Glutamatergic neuron (in vitro differentiated cells): ENCODE results near the gene GOLIM4. TPM values are rescaled to one million over a fixed set of nuclear protein-coding genes. Genes with fewer than 3 reads are reported as not detected.

Source experiments
- DNase-seq: peaks from one replicate; pipeline ENCODE4 v3.0.0; 2022
- H3K27ac Mint-ChIP-seq: one replicate; pipeline ENCODE4 v1.8.0; 2020; ENCODE audit warnings: mild to moderate bottlenecking, mixed read lengths, inconsistent platforms; ENCODE audit not compliant: unreplicated experiment
- H3K27me3 Mint-ChIP-seq: one replicate; pipeline ENCODE4 v1.8.0; 2020; ENCODE audit warnings: mild to moderate bottlenecking, moderate library complexity, mixed read lengths, inconsistent platforms; ENCODE audit not compliant: unreplicated experiment
- H3K36me3 Mint-ChIP-seq: one replicate; pipeline ENCODE4 v1.8.0; 2020; ENCODE audit warnings: mild to moderate bottlenecking, mixed read lengths, inconsistent platforms; ENCODE audit not compliant: unreplicated experiment
- H3K4me1 Mint-ChIP-seq: one replicate; pipeline ENCODE4 v1.8.0; 2020; ENCODE audit warnings: mild to moderate bottlenecking, low read depth, mixed read lengths, inconsistent platforms; ENCODE audit not compliant: unreplicated experiment
- H3K4me3 Mint-ChIP-seq: one replicate; pipeline ENCODE4 v1.8.0; 2020; ENCODE audit warnings: mild to moderate bottlenecking, mixed read lengths, inconsistent platforms; ENCODE audit not compliant: unreplicated experiment
- H3K9me3 Mint-ChIP-seq: one replicate; pipeline ENCODE4 v1.8.0; 2020; ENCODE audit warnings: mild to moderate bottlenecking, moderate library complexity, mixed read lengths, inconsistent platforms; ENCODE audit not compliant: unreplicated experiment
- total RNA-seq: library from RNA; stranded (reverse); fragmentation: NEBNext Ultra II Directional; extraction: Animal tissue kit (Norgen Biotek cat#: 25700); gene quantifications from one replicate; pipeline ENCODE4 v1.2.1, GENCODE V29; 2021; ENCODE audit not compliant: unreplicated experiment
- TF ChIP-seq, protein P1 (sequence below): fragments of 200-600 bp; sonication (generic); IDR thresholded peaks from one replicate; pipeline ENCODE4 v1.5.0; 2021; ENCODE audit not compliant: partially characterized antibody, unreplicated experiment

GOLIM4 gene
- total RNA-seq, 1 donor from 2014 or later, result 31.7 TPM

- Mint-ChIP-seq H3K9me3 (peaks cover 2% of the 10 kb centered on the region), H3K4me3 (no peak overlapping the region), H3K4me1 (peaks cover 16% of the 10 kb centered on the region), H3K27me3 (no peaks in the 10 kb centered on the region), H3K27ac (no peak overlapping the region), H3K36me3 (no peaks in the 10 kb centered on the region)
- TF ChIP-seq, protein P1, sequence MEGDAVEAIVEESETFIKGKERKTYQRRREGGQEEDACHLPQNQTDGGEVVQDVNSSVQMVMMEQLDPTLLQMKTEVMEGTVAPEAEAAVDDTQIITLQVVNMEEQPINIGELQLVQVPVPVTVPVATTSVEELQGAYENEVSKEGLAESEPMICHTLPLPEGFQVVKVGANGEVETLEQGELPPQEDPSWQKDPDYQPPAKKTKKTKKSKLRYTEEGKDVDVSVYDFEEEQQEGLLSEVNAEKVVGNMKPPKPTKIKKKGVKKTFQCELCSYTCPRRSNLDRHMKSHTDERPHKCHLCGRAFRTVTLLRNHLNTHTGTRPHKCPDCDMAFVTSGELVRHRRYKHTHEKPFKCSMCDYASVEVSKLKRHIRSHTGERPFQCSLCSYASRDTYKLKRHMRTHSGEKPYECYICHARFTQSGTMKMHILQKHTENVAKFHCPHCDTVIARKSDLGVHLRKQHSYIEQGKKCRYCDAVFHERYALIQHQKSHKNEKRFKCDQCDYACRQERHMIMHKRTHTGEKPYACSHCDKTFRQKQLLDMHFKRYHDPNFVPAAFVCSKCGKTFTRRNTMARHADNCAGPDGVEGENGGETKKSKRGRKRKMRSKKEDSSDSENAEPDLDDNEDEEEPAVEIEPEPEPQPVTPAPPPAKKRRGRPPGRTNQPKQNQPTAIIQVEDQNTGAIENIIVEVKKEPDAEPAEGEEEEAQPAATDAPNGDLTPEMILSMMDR, result no peak
- DNase-seq, result no peak
These were observed 13.9 kb downstream of the GOLIM4 start for GRCh38 chr3:168081856-168082255.

GRCh38 chr3:168081171-168081771 is 14.5 kb downstream of the GOLIM4 start:
- H3K27ac Mint-ChIP-seq, result no peak overlapping the region
- H3K36me3 Mint-ChIP-seq, result no peaks in the 10 kb centered on the region
- H3K4me3 Mint-ChIP-seq, result no peak overlapping the region
- H3K9me3 Mint-ChIP-seq, result peaks cover 2% of the 10 kb centered on the region
- H3K4me1 Mint-ChIP-seq, result peaks cover 16% of the 10 kb centered on the region
- no peaks in the 10 kb centered on the region for H3K27me3 Mint-ChIP-seq
- no peak for DNase-seq
- TF ChIP-seq, protein P1, result no peak

DNA sequence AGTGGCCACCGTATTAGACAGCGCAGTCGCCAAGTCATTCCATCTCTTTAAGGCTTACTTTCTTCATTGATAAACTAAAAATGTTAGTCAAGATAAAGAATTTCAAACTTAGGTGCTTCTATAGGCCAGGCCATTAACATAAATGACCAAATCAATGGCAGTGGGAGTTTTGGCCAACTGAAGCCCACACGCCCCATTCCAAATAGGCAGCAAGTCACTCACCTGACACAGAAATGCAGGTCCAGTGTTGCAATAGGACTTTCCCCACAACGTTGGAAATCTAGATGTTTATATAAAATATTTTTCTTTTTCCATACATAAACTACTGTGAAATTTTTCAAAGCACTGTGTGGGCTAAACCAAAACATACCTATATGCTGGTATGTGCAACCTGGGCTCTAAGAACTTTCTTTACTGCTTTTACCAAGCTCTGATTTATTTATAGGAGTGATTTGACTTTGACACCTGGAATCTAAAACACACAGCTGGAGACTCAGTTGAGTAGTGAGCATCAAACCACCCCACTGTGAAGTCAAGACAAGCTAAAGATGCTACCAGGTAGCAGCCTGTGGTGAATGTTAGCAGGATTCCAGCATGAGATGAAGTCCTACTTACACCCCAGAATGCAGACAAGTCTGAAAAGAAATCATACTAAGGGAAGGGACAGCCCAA is 15.1 kb downstream of the GOLIM4 start:
- Mint-ChIP-seq H3K27ac (no peak overlapping the region), H3K36me3 (no peaks in the 10 kb centered on the region), H3K27me3 (no peaks in the 10 kb centered on the region), H3K9me3 (peaks cover 2% of the 10 kb centered on the region), H3K4me3 (no peak overlapping the region), H3K4me1 (peaks cover 16% of the 10 kb centered on the region)
- TF ChIP-seq, protein P1, result no peak
- no peak for DNase-seq

GRCh38 chr3:168080022-168080421 is 15.7 kb downstream of the GOLIM4 start:
- DNase-seq, result no peak
- no peak overlapping the region for H3K27ac Mint-ChIP-seq
- H3K36me3 Mint-ChIP-seq, result no peaks in the 10 kb centered on the region
- H3K27me3 Mint-ChIP-seq, result no peaks in the 10 kb centered on the region
- TF ChIP-seq, protein P1, result no peak
- H3K4me3 Mint-ChIP-seq, result no peak overlapping the region
- no peaks in the 10 kb centered on the region for H3K9me3 Mint-ChIP-seq
- peaks cover 12% of the 10 kb centered on the region for H3K4me1 Mint-ChIP-seq

DNA sequence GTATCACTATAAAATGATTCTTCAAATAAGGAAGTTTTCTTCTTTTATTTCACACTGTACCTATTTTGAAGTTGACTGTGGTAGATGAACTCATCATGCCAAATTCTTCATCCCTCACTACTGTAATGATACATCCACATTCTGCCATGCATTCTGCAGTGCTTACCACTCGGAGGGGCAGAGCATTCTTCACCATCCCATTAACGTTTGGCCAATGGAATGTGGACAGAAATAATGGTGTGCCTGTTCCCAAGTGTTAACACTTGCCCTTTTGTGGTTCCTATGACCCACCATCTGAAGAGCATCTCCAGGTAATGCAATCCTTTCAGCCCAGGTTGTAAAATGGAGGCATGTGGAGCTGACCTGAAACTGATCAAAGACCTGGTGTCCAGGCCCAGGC is 18.6 kb downstream of the GOLIM4 start:
- Mint-ChIP-seq H3K4me1 (peaks cover 14% of the 10 kb centered on the region), H3K4me3 (no peak overlapping the region), H3K27ac (no peak overlapping the region), H3K36me3 (no peaks in the 10 kb centered on the region), H3K27me3 (no peaks in the 10 kb centered on the region), H3K9me3 (no peaks in the 10 kb centered on the region)
- TF ChIP-seq, protein P1, result no peak
- DNase-seq, result no peak
